Activated CD4-positive, alpha-beta memory T cell treated with anti-CD3 and anti-CD28 coated beads for 36 hours (primary cell): Measurements from ENCODE around the gene RPP40. TPM values are rescaled to one million over a fixed set of nuclear protein-coding genes. Genes with fewer than 3 reads are reported as not detected.
"Not testable (repeated sequence)": the region's sequence is repeated elsewhere in the genome, so short reads cannot be mapped to it uniquely, and the experiment has no call there.

ENCODE experiments used
- CTCF ChIA-PET: fragments of 350-600 bp; sonication (Branson Sonifier 250); formaldehyde crosslinking; loops from one replicate; lab custom pipeline; 2021; ENCODE audit warnings: antibody characterized with exemption, inconsistent platforms; lab: Charles Lee
- POLR2A ChIA-PET: fragments of 350-600 bp; sonication (Branson Sonifier 250); formaldehyde crosslinking; loops from one replicate; lab custom pipeline; 2021; ENCODE audit warnings: antibody characterized with exemption; lab: Charles Lee
- DNase-seq: peaks from one replicate; pipeline ENCODE4 v3.0.0-alpha.2; 2020
- H3K27ac Mint-ChIP-seq: one replicate; pipeline ENCODE4 v1.8.0; 2021; ENCODE audit warnings: mixed read lengths
- H3K27me3 Mint-ChIP-seq: one replicate; pipeline ENCODE4 v1.8.0; 2021; ENCODE audit warnings: mixed read lengths
- H3K36me3 Mint-ChIP-seq: one replicate; pipeline ENCODE4 v1.8.0; 2021; ENCODE audit warnings: mixed read lengths
- H3K4me1 Mint-ChIP-seq: one replicate; pipeline ENCODE4 v1.8.0; 2021; ENCODE audit warnings: low read depth, mixed read lengths
- H3K4me3 Mint-ChIP-seq: one replicate; pipeline ENCODE4 v1.8.0; 2021; ENCODE audit warnings: mild to moderate bottlenecking, mixed read lengths
- H3K9me3 Mint-ChIP-seq: one replicate; pipeline ENCODE4 v1.8.0; 2021; ENCODE audit warnings: mixed read lengths
- intact Hi-C: fragments of 100-400 bp; cut with micrococcal nuclease; formaldehyde crosslinking; loops from one replicate; pipeline ENCODE4 v1.15.1; 2023
- total RNA-seq, 2 experiments: library from RNA; stranded (reverse); gene quantifications; one replicate each; pipeline ENCODE4 v1.2.3, GENCODE V29; 2021

RPP40 gene
- total RNA-seq, 2 experiments from 2014 or later, result 6.0 to 6.4 TPM

DNA sequence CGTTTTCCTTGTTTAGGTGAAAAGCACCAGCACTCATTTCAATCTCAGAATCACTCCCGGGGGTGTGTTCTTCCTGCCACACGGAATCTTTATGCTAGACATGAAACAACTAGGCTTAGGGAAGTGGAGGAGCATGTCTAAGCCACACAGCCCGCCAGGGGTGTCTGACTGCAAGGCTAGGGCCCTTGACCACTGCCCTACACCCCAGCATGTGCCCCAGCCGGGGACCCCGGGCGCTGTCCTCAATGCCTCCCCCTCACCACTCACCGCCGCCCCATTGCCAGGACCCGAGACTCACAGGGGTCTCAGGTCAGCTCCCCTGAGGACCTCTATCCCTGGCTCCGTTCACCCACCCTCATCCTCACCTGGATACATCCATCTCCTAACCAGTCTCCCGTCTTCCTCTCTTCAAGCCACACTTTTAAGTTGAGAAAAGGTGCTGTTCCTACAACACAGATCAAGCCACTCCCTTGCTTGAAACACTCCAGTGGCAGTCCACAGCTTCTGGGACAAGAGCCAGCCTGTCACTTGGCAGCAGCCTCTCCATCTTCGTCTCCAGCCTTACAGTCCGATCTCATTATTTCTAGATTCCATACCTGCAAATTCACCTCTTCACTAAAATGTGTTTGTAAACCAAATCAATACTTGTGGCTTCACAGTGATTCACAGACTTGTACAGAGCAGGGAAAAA, 29.5 kb upstream of the RPP40 start:
- not testable (repeated sequence) for H3K27me3 Mint-ChIP-seq, H3K4me3 Mint-ChIP-seq
- intact Hi-C loops, result loop anchor here (5.0 kb wide), 1 partner anchor 306 kb away; no protein-coding TSS in a partner anchor

DNA sequence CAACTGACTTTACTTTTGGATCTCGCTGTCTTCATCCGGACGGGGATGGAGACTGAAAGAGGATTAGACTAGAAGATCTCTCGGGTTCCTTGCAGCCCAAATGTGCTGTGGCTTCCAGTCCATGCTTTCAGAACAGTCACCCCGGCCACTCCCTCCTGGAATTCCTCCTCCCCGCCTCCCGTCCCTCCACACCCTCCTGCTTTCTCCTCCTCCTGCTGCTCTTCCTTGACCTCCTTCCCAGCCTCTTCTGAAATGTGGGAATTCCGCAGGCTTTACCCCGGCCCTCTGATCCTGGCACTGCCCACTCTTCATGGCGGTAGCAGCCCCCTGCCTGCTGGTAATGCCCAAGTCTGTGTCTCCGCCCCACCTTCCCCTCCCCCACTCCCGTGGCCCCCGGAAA, 28.9 kb upstream of the RPP40 start:
- H3K36me3 Mint-ChIP-seq, H3K27me3 Mint-ChIP-seq, H3K4me3 Mint-ChIP-seq, DNase-seq, H3K4me1 Mint-ChIP-seq, CTCF ChIA-PET, POLR2A ChIA-PET, H3K27ac Mint-ChIP-seq, H3K9me3 Mint-ChIP-seq: not testable (repeated sequence)
- intact Hi-C loops, result loop anchor here (5.0 kb wide), 1 partner anchor 305 kb away; no protein-coding TSS in a partner anchor

More for the DNA sequence above, 29.5 kb upstream of the RPP40 start:
- CTCF ChIA-PET, H3K36me3 Mint-ChIP-seq, H3K4me1 Mint-ChIP-seq, POLR2A ChIA-PET, H3K27ac Mint-ChIP-seq, H3K9me3 Mint-ChIP-seq, DNase-seq: not testable (repeated sequence)

DNA sequence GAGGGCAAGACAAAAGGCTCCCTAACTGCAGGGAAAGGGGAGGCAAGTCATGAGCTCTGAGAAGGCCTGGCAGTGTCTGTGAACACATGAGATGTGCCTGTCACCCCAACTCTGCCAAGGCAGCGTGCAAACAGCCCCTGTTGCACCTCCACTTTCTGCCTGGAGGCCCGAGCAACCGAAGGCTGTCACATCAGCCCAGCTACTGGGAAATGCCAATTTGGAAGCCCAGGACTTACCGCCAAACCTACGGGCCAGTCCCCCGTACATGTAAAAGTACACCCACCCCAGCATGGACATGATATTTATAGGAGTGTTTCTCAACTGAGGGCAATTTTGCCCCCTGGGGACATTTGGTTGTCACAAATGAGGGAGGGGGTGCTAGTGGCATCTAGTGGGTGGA, 27.3 kb upstream of the RPP40 start:
- CTCF ChIA-PET, result interaction anchor here (0.6 to 2.1 kb wide), 9 partner anchors 10 to 373 kb away, joined by 3 to 14 read pairs (median 4); partner anchors contain the start of gene RPP40
- H3K27ac Mint-ChIP-seq, result no peak overlapping the region
- no peaks in the 10 kb centered on the region for H3K36me3 Mint-ChIP-seq
- DNase-seq, result no peak
- peaks cover 3% of the 10 kb centered on the region for H3K27me3 Mint-ChIP-seq
- peaks cover 9% of the 10 kb centered on the region for H3K4me1 Mint-ChIP-seq
- intact Hi-C loops, result loop anchor here (5.0 kb wide), 1 partner anchor 304 kb away; no protein-coding TSS in a partner anchor
- no peak overlapping the region for H3K4me3 Mint-ChIP-seq
- POLR2A ChIA-PET, result no interaction called here
- peaks cover 2% of the 10 kb centered on the region for H3K9me3 Mint-ChIP-seq

DNA sequence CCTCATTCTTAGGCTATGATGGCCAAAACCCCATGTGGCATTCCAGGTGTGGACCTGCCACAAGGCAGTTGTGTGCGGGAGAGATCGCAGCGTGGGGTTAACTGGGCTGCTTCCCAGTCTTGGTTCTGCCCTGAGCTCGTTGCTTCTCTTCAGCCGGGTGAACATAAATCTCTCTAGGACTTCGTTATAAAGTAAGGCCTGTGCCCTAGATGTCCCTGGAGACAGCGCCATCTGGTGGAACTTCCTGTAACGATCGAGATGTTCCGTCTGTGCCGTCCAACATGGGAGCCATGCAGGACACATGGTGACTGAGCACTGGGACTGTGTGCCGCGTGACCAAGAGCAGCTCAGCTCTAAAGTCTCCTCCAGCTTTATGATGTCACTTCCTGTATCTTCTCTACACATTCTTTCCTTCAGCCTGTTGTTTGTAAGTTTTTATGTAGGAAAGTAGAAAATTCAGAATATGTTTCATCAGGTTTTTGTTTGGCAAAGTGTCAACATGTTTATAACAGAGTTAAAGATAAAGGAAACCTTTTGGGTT, 26.8 kb upstream of the RPP40 start:
- no peaks in the 10 kb centered on the region for H3K36me3 Mint-ChIP-seq
- ChIA-PET CTCF (interaction anchor here (0.6 to 2.1 kb wide), 14 partner anchors 9 to 820 kb away, joined by 3 to 14 read pairs (median 4); partner anchors contain the start of gene RPP40), POLR2A (no interaction called here)
- peaks cover under 1% of the 10 kb centered on the region for H3K9me3 Mint-ChIP-seq
- H3K4me1 Mint-ChIP-seq, result peaks cover 9% of the 10 kb centered on the region
- H3K27me3 Mint-ChIP-seq, result peaks cover 3% of the 10 kb centered on the region
- H3K4me3 Mint-ChIP-seq, result no peak overlapping the region
- peak; percentile 88 for DNase-seq
- H3K27ac Mint-ChIP-seq, result no peak overlapping the region
- intact Hi-C loops, result loop anchor here (1.0 to 5.0 kb wide), 2 partner anchors 88 to 303 kb away; no protein-coding TSS in a partner anchor

DNA sequence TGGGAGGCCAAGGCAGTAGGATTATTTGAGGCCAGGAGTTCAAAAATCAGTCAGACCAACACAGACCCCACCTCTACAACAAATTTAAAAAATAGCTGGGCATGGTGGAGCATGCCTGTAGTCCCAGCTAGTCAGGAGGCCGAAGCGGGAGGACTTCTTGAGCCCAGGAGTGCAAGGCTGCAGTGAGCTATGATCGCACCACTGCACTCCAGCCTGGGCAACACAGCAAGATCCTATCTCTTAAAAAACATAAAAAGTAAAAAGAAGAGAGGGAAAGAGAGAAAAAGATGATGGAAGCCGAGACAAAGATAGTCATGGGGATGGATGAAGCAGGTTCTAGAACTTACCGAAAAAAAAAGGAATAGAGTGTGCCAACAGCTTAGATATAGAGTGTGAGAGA, 25.8 kb upstream of the RPP40 start:
- DNase-seq, result no peak
- Mint-ChIP-seq H3K27me3 (peaks cover 3% of the 10 kb centered on the region), H3K4me1 (peaks cover 9% of the 10 kb centered on the region), H3K4me3 (no peak overlapping the region), H3K9me3 (no peaks in the 10 kb centered on the region), H3K27ac (no peak overlapping the region), H3K36me3 (no peaks in the 10 kb centered on the region)
- ChIA-PET POLR2A (no interaction called here), CTCF (interaction anchor here (1.2 to 2.1 kb wide), 3 partner anchors 9 to 819 kb away, joined by 4 to 10 read pairs (median 5); no protein-coding TSS in a partner anchor)
- intact Hi-C loops, result loop anchor here (1.0 to 5.0 kb wide), 2 partner anchors 87 to 302 kb away; no protein-coding TSS in a partner anchor

DNA sequence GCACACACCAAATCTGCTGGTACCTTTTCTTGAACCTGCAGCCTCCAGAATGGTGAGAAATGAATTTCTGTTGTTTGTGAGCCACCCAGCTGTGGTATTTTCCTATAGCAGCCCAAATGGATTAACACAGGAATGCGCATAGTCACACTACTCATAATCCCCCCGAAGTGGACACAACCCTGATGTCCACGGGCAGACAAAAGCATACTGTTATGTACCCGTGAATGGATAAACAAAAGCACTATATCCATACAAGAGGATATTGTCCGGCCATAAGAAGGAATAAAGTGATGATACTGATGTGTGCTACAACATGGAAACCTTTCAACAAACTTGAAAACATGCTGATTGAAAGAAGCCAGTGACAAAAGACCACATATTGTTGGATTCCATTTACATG, 25.1 kb upstream of the RPP40 start:
- intact Hi-C loops, result no loop called here
- ChIA-PET POLR2A (no interaction called here), CTCF (no interaction called here)
- no peak for DNase-seq
- Mint-ChIP-seq H3K27ac (no peak overlapping the region), H3K9me3 (no peaks in the 10 kb centered on the region), H3K4me1 (peaks cover 9% of the 10 kb centered on the region), H3K36me3 (no peaks in the 10 kb centered on the region), H3K27me3 (peaks cover 3% of the 10 kb centered on the region), H3K4me3 (no peak overlapping the region)

DNA sequence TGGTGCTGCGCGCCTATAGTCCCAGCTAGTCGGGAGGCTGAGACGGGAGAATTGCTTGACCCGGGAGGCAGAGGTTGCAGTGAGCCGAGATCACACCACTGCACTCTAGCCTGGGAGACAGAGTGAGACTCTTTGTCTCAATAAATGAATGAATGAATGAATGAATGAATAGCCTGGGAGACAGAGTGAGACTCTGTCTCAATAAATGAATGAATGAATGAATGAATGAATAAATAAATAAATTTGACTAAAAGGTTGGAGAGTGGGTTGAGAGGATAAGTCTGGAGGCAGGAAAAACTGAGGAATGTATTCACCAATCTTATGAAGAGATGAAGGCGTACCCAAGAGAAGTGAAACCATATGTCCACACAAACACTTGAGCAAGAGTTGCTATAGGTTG, 24.5 kb upstream of the RPP40 start:
- POLR2A ChIA-PET, result no interaction called here
- H3K9me3 Mint-ChIP-seq, result no peaks in the 10 kb centered on the region

DNA sequence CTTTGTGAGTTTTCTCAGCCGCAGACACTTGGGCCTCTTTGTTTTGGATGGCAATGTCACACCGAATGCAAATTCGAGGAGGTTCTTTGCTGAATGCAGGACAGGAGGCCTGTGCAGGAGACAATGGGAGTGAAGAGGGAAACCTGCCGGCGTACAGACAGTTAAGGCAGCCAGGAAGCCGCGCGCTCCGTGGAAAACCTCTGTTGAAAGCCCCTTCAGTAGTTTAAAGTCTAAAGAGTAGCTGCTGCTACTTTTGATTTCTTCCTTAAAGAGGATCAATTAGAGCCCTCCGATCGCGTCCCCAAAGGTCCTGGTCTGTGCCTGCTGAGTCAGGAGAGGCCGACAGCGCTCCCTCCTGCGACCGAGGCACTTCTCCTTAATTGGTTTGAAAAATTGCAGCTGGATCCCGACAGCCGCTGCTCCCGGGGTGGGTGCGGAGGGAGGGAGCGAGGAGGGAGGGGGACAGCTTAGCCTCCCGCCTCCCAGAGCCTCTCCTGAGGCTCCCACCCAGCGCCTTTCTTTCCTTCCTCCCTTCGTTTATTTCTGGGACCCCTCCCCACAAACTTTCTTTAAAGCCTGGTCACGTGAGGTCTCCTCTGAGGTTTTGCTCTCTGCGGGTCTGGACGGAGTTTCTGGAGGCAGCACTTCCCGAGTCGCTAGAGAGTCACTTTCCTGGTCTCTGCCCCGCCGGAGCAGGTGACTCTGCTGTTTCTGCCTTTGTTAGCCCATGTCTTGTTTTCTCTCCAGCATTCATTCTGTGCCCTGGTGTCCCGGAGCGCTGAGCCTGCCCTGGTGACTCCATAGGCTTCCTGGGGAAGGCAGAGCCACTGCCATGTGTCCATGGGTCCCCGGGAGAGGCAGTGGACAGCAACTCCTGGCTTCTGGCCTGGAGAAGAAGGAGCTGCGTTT, 22.3 kb upstream of the RPP40 start:
- intact Hi-C loops, result no loop called here
- ChIA-PET CTCF (no interaction called here), POLR2A (no interaction called here)
- Mint-ChIP-seq H3K27me3 (peaks cover 3% of the 10 kb centered on the region), H3K27ac (no peak overlapping the region), H3K4me3 (peak overlapping the region; percentile 12), H3K36me3 (peaks cover 5% of the 10 kb centered on the region), H3K4me1 (peaks cover 9% of the 10 kb centered on the region), H3K9me3 (no peaks in the 10 kb centered on the region)
- DNase-seq, result no peak

More for the DNA sequence above, 24.5 kb upstream of the RPP40 start:
- intact Hi-C loops, result no loop called here
- DNase-seq, result no peak
- Mint-ChIP-seq H3K4me1 (peaks cover 9% of the 10 kb centered on the region), H3K36me3 (no peaks in the 10 kb centered on the region), H3K4me3 (no peak overlapping the region), H3K27ac (no peak overlapping the region), H3K27me3 (peaks cover 3% of the 10 kb centered on the region)
- CTCF ChIA-PET, result no interaction called here

DNA sequence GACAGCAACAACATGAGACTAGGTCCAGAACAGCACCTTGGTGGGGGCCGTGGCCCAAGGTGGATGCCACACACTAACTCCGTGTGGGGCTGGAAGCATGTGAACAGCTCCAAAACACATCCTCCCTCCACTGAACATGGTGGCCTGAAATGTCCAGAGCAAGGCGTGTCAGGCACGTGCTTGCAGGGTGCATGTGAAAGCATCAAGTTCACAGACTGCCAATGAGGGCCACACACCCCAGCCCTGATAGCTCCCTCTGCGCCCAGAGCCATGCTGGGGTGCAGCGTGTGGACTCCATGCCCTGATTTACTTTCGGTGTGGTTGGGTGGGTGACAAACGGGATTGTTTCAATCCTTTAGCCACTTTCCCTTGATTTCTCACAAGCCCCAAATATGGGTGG, 20.1 kb upstream of the RPP40 start:
- no peak overlapping the region for H3K27ac Mint-ChIP-seq
- DNase-seq, result no peak
- peaks cover 12% of the 10 kb centered on the region for H3K36me3 Mint-ChIP-seq
- ChIA-PET CTCF (no interaction called here), POLR2A (no interaction called here)
- H3K9me3 Mint-ChIP-seq, result no peaks in the 10 kb centered on the region
- peaks cover 5% of the 10 kb centered on the region for H3K27me3 Mint-ChIP-seq
- no peak overlapping the region for H3K4me3 Mint-ChIP-seq
- intact Hi-C loops, result no loop called here
- H3K4me1 Mint-ChIP-seq, result peaks cover 4% of the 10 kb centered on the region

DNA sequence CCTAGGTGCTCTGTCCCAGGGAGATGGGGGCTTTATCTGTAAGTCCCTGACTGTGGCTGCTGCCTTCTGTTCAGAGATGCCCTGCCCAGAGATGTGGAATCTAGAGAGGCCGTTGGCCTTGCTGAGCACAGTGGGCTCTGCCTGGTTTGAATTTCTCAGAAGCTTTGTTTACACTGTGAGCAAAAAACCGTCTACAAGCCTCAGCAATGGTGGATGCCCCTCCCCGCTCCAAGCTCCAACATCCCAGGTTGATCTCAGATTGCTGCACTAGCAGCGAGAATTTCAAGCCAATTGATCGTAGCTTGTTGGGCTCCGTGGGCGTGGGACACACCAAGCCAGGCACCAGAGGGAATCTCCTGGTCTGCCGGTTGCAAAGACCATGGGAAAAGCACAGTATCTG, 16.3 kb upstream of the RPP40 start:
- Mint-ChIP-seq H3K27me3 (peaks cover 4% of the 10 kb centered on the region), H3K4me1 (no peaks in the 10 kb centered on the region), H3K4me3 (no peak overlapping the region), H3K9me3 (peaks cover 3% of the 10 kb centered on the region), H3K27ac (no peak overlapping the region), H3K36me3 (peaks cover 15% of the 10 kb centered on the region)
- DNase-seq, result no peak
- ChIA-PET POLR2A (no interaction called here), CTCF (interaction anchor here (2.2 kb wide), 1 partner anchor 10 kb away, joined by 10 read pairs; no protein-coding TSS in a partner anchor)
- intact Hi-C loops, result no loop called here

DNA sequence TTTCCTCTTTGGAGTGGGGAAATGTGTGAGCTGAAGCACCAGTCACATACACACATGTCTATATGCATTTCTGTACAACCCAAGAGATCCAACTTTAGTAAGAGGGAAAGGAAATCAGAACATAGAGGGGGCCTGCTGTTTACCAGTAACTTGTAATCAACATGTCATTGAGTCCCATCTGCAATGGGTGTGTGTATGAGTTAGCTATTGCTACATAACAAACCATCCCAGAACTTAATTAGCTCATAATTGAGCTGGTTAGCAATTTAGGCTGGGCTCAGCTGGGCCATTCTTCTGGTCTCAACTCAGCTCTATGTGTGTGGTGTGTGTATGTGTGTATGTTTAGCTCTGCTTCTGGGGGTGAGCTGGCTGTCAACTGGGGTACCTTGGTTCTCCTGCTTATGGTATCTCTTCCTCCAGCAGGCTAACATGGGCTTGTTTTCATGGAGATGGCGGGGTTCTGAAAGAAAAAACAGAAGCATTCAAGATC, 10.3 kb upstream of the RPP40 start:
- intact Hi-C loops, result no loop called here
- peaks cover 9% of the 10 kb centered on the region for H3K9me3 Mint-ChIP-seq
- ChIA-PET POLR2A (no interaction called here), CTCF (no interaction called here)
- no peak overlapping the region for H3K4me3 Mint-ChIP-seq
- H3K36me3 Mint-ChIP-seq, result peaks cover 6% of the 10 kb centered on the region
- no peak overlapping the region for H3K27ac Mint-ChIP-seq
- H3K4me1 Mint-ChIP-seq, result no peaks in the 10 kb centered on the region
- DNase-seq, result no peak
- peaks cover 2% of the 10 kb centered on the region for H3K27me3 Mint-ChIP-seq

DNA sequence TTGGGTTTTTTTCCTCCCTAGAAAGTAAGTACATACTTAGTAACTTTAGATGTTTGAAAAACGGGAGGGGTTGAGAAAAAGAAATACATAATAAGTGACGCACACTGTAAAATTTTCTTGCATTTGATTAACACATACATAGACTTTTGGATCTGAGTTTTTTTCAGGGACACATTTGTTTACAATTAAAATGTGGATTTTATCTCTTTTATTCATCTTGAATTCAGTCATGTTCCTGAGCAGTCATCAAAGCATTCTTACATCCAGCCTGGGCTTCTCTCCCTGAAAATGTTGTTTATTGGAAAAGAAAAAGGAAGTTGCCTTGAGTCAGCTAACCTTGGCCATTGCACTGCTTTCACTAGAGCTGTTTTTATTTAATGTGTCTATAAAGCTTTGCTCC, 8.7 kb upstream of the RPP40 start:
- H3K36me3 Mint-ChIP-seq, result peaks cover 2% of the 10 kb centered on the region
- DNase-seq, result no peak
- POLR2A ChIA-PET, result no interaction called here
- intact Hi-C loops, result no loop called here
- H3K27me3 Mint-ChIP-seq, result peaks cover 2% of the 10 kb centered on the region
- H3K4me1 Mint-ChIP-seq, result no peaks in the 10 kb centered on the region
- H3K4me3 Mint-ChIP-seq, result no peak overlapping the region
- CTCF ChIA-PET, result no interaction called here
- peaks cover 9% of the 10 kb centered on the region for H3K9me3 Mint-ChIP-seq
- no peak overlapping the region for H3K27ac Mint-ChIP-seq
